Gastroesophageal sphincter (tissue), 4 donors: ENCODE data around the gene TBC1D20. TPM values are rescaled to one million over a fixed set of nuclear protein-coding genes. Genes with fewer than 3 reads are reported as not detected.

Experiments used
- ATAC-seq: fragments of 150-250 bp; one replicate; pipeline ENCODE4 v1.9.1; 2016; ENCODE audit warnings: mild to moderate bottlenecking, moderate library complexity
- H3K27ac ChIP-seq, 4 donors: fragments of 200-600 bp; sonication (generic) in 3 of 4; 1 replicate in 3 of 4; 2 replicates in 1 of 4; pipeline ENCODE4 v1.5.1; 2016 to 2019
- H3K27me3 ChIP-seq: fragments of 200-600 bp; sonication (generic); one replicate; pipeline ENCODE4 v1.5.1; 2019
- H3K36me3 ChIP-seq, 2 donors: fragments of 200-600 bp; sonication (generic); one replicate each; pipeline ENCODE4 v1.5.1; 2019; ENCODE audit warnings: control low read depth in 1 of 2
- H3K4me1 ChIP-seq, 3 donors: fragments of 200-600 bp; sonication (generic); 1 replicate in 2 of 3; 2 replicates in 1 of 3; pipeline ENCODE4 v1.5.1; 2016 to 2019; ENCODE audit warnings: control low read depth in 2 of 3
- H3K4me3 ChIP-seq, 2 donors: fragments of 200-600 bp; sonication (generic); one replicate each; pipeline ENCODE4 v1.5.1; 2019; ENCODE audit warnings: mild to moderate bottlenecking in 1 of 2, moderate library complexity in 1 of 2
- H3K9me3 ChIP-seq, 3 donors: fragments of 200-600 bp; sonication (generic); one replicate each; pipeline ENCODE4 v1.5.1; 2017 to 2019; ENCODE audit warnings: control low read depth in 2 of 3
- CTCF ChIP-seq, 4 experiments: fragments of 200-600 bp in 2 of 4; fragments of 450-650 bp in 2 of 4; sonication (generic) in 1 of 4; IDR thresholded peaks; one replicate each; pipeline ENCODE4 v1.5.1; 2017 to 2019; ENCODE audit warnings: antibody characterized with exemption in 4 of 4, mild to moderate bottlenecking in 2 of 4, moderate library complexity in 2 of 4
- EP300 ChIP-seq: sonication (generic); formaldehyde crosslinking; IDR thresholded peaks from one replicate; pipeline ENCODE4 v1.6.1; 2017; ENCODE audit warnings: antibody characterized with exemption, mild to moderate bottlenecking
- POLR2A ChIP-seq, 2 donors: fragments of 450-650 bp; IDR thresholded peaks; one replicate each; pipeline ENCODE4 v1.6.1; 2017; ENCODE audit warnings: antibody characterized with exemption in 2 of 2, mild to moderate bottlenecking in 2 of 2, moderate library complexity in 1 of 2
- POLR2AphosphoS5 ChIP-seq: sonication (generic); formaldehyde crosslinking; IDR thresholded peaks from one replicate; pipeline ENCODE4 v1.6.1; 2017; ENCODE audit warnings: antibody characterized with exemption
- WGBS, 2 donors: methylation state at CpG; one replicate each; pipeline ENCODE4 v1.1.5; 2018; ENCODE audit warnings: low coverage in 1 of 2; 5-methylcytosine and 5-hydroxymethylcytosine counted together
- total RNA-seq, 4 donors: library from RNA; depleted of rRNA; stranded (reverse); fragments of >200 nt; gene quantifications; one replicate each; pipeline ENCODE4 v1.1.0, GENCODE V29; 2016

TBC1D20 gene
- total RNA-seq, 4 donors from 2014 or later, result 39.6 to 51.2 (median 39.9) TPM

GRCh38 chr20:400454-401275 is 61.7 kb downstream of the TBC1D20 start:
- H3K36me3 ChIP-seq, result peaks cover 0 to 18% of the 10 kb centered on the region in 2 donors
- 45 to 60% methylated on average over 2 to 4 of the region's 5 CpGs for WGBS, 2 donors
- H3K27me3 ChIP-seq, result no peaks in the 10 kb centered on the region
- TF ChIP-seq CTCF (IDR thresholded peaks at IDR 0.05) (no peak), POLR2AphosphoS5 (no peak), POLR2A (IDR thresholded peaks at IDR 0.05) (no peak), EP300 (no peak)
- no peaks in the 10 kb centered on the region for H3K4me1 ChIP-seq
- H3K4me3 ChIP-seq, result no peak overlapping the region
- H3K9me3 ChIP-seq, result no peaks in the 10 kb centered on the region
- H3K27ac ChIP-seq, result no peak overlapping the region
- no peak for ATAC-seq

GRCh38 chr20:400128-400453 is 62.2 kb downstream of the TBC1D20 start:
- WGBS, 2 donors, result 29 to 31% methylated on average over 2 of the region's 2 CpGs
- Histone ChIP-seq H3K4me3 (no peak overlapping the region), H3K27ac (no peak overlapping the region), H3K36me3 (peaks cover 0 to 23% of the 10 kb centered on the region in 2 donors), H3K4me1 (no peaks in the 10 kb centered on the region), H3K27me3 (no peaks in the 10 kb centered on the region), H3K9me3 (no peaks in the 10 kb centered on the region)
- ATAC-seq, result no peak
- no peak for TF ChIP-seq POLR2AphosphoS5
- no peak for TF ChIP-seq POLR2A (IDR thresholded peaks at IDR 0.05)
- TF ChIP-seq EP300, result no peak
- TF ChIP-seq CTCF (IDR thresholded peaks at IDR 0.05), result no peak

GRCh38 chr20:399182-399707 is 63.1 kb downstream of the TBC1D20 start:
- 84 to 85% methylated on average over 4 to 5 of the region's 9 CpGs for WGBS, 2 donors
- peaks cover 0 to 32% of the 10 kb centered on the region in 2 donors for H3K36me3 ChIP-seq
- no peaks in the 10 kb centered on the region for H3K9me3 ChIP-seq
- no peak overlapping the region for H3K4me3 ChIP-seq
- H3K4me1 ChIP-seq, result no peaks in the 10 kb centered on the region
- H3K27me3 ChIP-seq, result no peaks in the 10 kb centered on the region
- TF ChIP-seq EP300 (no peak), CTCF (IDR thresholded peaks at IDR 0.05) (no peak), POLR2A (IDR thresholded peaks at IDR 0.05) (no peak), POLR2AphosphoS5 (no peak)
- no peak for ATAC-seq
- H3K27ac ChIP-seq, result no peak overlapping the region

GRCh38 chr20:397432-398237 is 64.7 kb downstream of the TBC1D20 start:
- Histone ChIP-seq H3K27ac (no peak overlapping the region), H3K4me3 (no peak overlapping the region), H3K4me1 (no peaks in the 10 kb centered on the region), H3K27me3 (no peaks in the 10 kb centered on the region), H3K36me3 (peaks cover 0 to 42% of the 10 kb centered on the region in 2 donors), H3K9me3 (no peaks in the 10 kb centered on the region)
- 90 to 94% methylated on average over 2 to 3 of the region's 6 CpGs for WGBS, 2 donors
- TF ChIP-seq POLR2AphosphoS5 (no peak), EP300 (no peak), CTCF (IDR thresholded peaks at IDR 0.05) (no peak), POLR2A (IDR thresholded peaks at IDR 0.05) (no peak)
- ATAC-seq, result no peak
